NCI-H1930 (cell line): ENCODE data around the gene OOSP2.
"Not testable (repeated sequence)": the region's sequence is repeated elsewhere in the genome, so short reads cannot be mapped to it uniquely, and the experiment has no call there.

Source experiments
- DNase-seq, 2 experiments: peaks; one replicate each; lab custom pipeline; 2025; lab: John Stamatoyannopoulos, UW

OOSP2 gene, protein sequence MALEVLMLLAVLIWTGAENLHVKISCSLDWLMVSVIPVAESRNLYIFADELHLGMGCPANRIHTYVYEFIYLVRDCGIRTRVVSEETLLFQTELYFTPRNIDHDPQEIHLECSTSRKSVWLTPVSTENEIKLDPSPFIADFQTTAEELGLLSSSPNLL

DNA sequence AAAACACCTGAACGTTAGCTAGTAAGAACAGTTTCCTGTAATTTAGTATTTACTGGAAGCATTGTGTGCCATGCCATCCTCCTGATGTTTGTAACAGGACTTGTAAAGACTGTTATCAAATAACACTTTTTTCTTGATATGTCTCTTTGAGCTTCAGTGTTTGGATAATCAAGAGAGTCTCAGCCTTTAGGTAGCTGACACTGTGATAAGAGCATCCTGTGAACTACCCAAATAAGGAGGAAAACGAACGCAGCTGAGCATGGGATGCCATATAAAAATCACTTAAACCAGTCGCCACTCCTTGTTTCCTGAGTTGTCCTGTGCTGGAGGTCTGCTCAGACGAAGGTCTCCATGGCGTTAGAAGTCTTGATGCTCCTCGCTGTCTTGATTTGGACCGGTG, at the start of gene OOSP2:
Gene OOSP2, plus strand, starts transcription at position 301 of the 400 bp plus-strand sequence. Its CDS starts 51 bp downstream, at position 352.
- DNase-seq = no peak

DNA sequence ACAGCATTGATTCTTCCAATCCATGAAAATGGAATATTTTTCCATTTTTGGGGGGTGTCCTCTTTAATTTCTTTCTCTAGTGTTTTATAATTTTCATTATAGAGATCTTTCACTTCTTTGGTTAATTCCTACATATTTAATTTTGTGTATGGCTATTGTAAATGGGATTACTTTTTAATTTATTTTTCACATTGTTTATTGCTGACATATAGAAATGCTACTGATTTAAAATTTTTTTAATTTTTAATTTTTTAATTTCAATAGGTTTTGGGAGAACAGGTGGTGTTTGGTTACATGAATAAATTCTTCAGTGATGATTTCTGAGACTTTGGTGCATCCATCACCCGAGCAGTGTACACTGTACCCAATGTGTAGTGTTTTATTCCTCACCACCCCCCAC, 49.8 kb upstream of the OOSP2 start:
- no peak for DNase-seq

DNA sequence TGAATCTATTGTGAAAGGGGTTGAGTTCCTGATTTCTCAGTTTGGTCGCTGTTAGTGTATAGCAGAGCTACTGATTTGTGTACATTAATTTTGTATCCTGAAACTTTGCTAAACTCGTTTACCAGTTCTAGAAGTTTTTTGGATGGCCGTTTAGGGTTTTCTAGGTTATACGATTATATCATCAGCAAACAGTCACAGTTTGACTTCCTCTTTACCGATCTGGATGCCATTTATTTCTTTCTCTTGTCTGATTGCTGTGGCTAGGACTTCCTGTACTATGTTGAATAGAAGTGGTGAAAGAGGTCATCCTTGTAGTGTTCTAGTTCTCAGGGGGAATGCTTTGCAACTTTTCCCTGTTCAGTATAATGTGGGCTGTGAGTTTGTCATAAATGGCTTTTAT, 47.8 kb upstream of the OOSP2 start:
- DNase-seq = no peak

DNA sequence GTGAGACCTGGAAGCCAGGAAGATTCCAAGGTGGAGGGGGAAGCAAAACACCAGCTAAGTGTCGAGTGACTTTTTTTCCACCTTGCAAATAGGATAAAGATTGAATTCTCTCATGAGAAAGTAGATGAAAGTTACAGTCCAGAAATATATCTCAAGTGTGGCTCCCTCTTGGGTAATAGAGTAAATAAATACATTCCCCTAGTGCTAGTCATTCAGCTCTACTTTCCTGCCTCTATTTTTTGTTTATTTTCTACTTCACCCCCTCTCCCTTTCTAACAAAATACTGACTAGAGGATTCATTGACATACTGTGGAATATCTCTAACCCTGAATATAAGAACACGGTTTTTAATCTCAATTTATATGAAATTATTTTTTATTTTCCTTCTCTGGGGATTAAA, 42.4 kb upstream of the OOSP2 start:
- no peak for DNase-seq

DNA sequence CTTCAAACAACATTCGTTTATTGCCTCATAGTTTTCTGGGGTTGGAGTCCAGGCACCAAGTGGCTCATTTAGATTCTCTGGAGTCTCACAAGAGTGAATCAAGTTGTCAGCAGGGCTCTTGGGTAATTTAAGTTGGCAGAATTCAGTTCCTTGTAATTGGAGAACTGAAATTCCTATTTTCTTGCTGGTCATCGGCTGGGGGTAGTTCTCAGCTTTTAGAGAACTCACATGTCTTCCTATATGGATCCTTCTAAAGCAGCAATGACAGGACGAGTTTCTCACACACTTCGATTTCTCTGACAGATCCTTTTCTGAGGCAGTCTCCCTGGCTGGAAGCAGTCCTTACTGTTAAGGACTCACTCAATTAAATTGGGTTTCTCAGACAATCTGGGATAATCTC, 40.5 kb upstream of the OOSP2 start:
- DNase-seq = no peak

DNA sequence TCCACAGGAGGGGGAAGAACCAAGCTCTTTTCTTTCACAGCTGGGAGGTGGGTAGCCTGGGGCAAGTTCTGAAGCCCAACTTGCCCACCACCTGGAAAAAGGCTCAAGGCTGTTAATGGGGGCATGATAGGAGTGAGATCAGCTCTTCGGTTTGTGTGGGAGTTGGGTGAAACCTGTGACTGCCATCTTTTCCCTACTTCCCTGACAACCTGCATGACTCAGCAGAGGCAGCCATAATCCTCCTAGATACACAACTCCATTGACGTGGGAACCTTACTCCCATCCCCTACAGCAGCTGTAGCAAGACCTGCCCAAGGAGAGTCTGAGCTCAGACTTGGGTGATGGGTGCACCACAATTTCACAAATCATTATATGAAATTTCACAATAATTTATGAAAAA, 36.5 kb upstream of the OOSP2 start:
- no peak for DNase-seq

DNA sequence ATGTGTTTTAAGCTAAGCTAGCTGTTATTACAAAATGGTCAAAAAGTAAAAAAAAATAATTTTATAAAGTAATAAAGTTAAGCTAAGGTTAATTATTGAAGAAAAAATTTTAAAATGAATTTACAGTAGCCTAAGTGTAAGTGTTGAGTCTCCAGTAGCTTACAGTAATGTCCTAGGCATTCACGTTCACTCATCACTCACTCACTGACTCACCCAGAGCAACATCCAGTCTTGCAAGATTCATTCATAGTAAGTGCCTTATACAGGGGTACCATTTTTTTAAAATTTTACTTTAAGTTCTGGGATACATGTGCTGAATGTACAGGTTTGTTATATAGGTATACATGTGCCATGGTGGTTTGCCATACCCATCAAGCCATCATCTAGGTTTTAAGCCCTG, 34.8 kb upstream of the OOSP2 start:
- DNase-seq = no peak

DNA sequence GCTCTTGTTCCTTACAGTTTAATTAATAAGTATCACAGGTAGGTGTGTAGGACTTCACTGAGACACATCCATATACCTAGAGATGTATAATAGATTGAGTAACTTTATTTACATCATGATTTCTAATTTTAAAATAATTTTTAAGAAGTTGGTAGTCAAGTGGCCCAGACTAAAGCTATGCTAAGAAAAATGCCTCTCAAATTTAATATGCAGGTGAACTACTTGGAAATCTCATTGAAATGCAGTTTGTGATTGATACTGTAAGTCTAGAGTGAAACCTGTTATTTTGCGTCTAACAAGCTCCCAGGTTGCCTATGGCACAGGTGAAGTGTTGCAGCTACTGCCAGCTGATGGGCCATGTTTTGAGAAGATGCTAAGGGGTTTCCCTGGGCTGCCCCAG, 23.3 kb upstream of the OOSP2 start, which contains the start of gene OOSP4B:
Gene OOSP4B, plus strand, starts transcription at position 301 of the 400 bp plus-strand sequence.
- DNase-seq = no peak

DNA sequence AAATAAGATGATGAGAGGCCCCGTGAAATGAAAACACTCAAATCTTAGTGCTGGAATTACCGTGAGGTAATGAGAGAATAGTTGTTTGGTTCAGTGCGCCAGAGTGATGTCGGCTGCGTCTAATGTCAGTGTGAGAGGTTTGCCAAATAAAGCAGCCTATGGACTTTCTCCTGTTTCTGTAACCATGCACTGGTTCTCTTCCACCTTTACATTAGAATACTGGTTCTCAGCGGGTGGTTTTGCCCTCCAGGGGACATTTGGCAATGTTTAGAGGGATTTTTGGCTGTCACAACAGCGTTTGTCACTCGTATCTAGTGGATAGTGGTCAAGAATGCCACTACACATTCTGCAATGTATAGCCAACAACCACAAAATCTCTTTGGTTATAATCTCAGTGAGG, 22.2 kb upstream of the OOSP2 start:
- DNase-seq = no peak

DNA sequence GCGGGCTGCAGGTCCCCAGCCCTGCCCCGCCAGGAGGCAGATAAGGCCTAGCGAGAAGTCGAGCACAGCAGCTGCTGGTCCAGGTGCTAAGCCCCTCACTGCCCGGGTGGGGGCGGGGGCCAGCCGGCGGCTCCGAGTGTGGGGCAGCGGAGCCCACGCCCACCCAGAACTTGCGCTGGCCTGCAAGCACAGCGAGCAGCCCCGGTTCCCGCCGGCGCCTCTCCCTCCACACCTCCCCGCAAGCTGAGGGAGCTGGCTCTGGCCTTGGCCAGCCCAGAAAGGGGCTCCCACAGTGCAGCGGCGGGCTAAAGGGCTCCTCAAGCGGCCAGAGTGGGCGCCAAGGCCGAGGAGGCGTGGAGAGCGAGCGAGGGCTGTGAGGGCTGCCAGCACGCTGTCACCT, 19.8 kb upstream of the OOSP2 start:
- DNase-seq = not testable (repeated sequence)

DNA sequence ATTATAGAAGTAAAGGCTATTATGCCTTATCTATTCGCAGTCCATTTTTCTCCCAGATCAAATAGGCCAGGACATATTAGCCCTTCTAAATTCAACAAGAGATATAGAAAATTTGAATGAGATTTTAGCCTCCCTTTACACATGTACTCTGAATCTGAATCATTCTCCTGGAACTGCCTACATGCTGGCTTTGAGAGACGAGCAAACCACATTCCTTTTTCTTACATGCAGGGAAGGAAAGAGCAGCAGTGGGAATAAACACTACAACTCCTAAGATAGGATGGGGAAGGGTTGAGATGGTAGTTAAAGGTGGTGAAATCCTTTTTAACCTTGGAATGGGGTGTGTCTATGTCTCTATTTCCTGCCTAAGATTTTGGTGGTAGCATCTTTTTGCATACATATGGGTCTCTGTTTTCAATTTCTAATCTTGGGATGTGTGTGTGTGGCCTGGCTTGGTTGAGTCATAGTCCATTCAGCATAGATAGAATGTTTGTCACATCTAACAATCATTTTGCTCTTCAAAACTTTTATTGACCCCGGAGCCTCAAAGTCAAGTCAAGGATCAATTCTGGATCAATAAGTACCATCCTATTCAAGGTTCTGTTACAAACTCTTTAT, 11.1 kb upstream of the OOSP2 start:
- no peak for DNase-seq

DNA sequence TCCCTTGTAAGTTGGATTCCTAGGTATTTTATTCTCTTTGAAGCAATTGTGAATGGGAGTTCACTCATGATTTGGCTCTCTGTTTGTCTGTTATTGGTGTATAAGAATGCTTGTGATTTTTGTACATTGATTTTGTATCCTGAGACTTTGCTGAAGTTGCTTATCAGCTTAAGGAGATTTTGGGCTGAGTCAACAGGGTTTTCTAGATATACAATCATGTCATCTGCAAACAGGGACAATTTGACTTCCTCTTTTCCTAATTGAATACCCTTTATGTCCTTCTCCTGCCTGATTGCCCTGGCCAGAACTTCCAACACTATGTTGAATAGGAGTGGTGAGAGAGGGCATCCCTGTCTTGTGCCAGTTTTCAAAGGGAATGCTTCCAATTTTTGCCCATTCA, 10.2 kb downstream of the OOSP2 start:
- not testable (repeated sequence) for DNase-seq

DNA sequence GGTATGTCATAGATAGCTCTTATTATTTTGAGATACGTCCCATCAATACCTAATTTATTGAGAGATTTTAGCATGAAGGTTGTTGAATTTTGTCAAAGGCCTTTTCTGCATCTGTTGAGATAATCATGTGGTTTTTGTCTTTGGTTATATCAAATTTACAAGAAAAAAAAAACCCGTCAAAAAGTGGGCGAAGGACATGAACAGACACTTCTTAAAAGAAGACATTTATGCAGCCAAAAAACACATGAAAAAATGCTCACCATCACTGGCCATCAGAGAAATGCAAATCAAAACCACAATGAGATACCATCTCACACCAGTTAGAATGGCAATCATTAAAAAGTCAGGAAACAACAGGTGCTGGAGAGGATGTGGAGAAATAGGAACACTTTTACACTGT, 10.6 kb downstream of the OOSP2 start:
- not testable (repeated sequence) for DNase-seq

DNA sequence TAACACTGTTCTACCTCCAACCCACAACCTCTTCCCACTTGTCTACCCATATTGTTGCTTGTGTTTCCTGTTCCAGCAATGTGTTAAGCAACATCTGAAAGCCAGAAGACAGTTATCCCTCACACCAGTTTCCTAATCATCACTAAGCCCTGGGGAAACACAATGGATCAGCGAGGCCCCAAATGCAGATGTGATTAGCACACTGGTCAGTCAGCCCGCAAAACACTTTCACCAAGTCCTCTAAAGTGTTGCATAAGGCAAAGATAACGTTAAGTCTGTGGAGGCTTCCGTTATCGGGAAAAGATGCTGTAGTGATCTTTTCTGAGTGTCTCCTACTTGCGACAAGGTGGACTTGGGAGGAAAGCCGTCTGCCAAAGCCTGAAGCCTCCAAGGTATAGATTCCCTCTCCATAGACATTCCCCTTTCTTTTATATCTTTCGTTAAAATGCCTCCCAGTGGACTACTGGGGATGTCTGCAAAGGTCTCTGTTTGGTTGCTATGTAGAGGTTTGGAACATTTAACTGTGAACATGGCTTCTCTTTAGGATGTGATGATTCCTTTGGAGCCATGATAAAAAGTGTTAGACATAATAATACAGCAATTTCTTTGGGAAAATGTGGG, 16.2 kb downstream of the OOSP2 start, which contains the start of gene MS4A3:
Gene MS4A3, plus strand, starts transcription at position 317 of the 621 bp plus-strand sequence. CDS start 4,496 bp downstream, outside the sequence.
- no peak for DNase-seq

DNA sequence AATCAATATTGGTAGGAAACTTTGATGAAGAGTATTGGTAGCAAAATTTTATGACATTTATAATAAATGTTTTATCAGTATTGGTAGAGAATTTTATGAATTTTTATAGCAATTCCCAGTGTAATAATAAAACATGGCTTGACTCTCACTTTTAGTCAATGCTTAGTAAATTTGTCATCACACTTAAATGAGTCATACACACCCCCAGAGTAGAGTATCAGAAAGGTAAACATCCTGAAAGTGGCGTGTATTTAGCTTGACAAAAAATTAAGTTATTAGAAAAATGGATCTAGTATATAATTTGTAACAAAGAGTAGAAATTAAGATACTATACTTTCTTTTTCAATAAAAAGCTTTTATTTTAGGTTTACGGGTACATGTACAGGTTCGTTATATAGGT, 18.8 kb downstream of the OOSP2 start:
- DNase-seq = no peak

DNA sequence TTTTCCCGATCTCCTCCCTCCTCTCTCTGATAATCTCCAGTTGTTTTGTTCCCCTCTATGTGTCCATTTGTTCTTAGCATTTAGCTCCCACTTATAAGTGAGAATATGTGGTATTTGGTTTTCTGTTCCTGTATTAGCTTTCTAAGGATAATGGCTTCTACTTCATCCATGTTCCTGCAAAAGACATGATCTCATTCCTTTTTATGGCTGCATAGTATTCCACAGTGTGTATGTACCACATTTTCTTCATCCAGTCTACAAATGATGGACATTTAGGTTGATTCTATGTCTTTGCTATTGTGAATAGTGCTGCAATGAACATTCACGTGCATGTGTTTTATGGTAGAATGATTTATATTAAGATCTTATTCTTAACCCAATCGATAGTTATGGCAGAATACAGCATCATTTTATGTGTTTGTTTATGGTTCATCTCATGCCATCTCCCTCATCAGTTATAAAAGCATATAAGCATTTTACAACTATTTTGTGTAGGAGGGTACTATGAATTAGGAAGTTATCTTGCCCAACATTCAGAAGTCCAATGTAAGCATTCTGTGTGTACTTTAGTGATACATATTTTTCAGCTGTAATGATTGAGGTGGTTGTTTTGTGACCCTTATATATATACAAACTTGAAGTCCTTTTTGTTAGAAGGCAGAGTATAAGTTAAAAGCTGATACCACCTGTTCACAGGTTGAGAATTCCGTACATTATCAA, 19.5 kb downstream of the OOSP2 start:
- DNase-seq = no peak

DNA sequence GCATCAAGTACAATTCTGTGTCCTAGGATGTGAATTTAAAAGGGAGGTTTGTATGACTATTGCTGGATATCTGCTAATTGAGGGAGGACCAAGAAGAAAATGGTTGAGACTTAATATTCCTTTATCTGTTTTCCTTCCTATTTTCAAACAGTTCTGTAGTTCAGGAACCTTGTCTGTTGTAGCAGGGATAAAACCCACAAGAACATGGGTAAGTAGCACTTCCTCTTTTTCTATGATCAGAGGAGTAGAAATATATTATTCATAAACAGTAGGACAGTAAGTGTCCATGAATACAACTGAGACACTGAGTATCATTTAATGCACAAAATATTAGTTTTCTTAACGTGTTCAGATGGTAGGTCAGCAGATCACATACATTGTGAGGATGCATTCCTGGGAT, 23.9 kb downstream of the OOSP2 start:
- DNase-seq = no peak

DNA sequence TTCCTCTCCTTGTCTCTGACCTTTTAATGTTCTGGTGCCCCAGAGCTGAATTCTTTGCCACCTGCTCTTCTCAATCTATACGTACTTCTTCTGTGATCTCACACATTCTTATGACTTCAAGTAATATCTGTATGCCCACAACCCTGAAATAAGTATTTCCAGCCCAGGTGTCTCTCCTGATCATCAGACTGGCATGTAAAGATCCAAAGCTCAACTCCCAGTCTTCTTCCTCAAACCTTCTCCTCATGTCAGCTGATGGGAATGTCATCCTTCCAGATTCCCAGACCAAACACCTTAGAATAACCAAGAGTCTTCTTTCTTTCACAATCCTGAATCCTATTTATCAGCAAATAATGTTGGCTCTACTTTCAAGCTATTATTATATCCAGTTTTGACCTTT, 25.6 kb downstream of the OOSP2 start:
- no peak for DNase-seq

DNA sequence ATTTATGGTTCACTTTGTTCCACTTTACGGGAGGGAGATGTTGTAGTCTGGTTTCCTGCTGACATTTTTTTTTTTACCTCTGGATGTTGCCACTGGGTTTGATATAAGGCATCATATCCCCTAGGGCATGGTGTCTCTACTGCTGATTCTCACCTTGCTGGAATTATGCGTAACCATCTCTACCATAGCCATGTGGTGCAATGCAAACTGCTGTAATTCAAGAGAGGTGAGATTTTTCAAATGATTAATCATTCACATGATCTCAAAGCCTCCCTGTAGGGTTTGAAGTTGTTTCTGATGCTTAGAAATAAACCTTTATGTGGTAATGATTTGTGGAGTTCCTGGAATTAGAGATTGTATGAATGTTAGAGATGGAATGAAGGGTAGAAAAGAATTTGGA, 29.2 kb downstream of the OOSP2 start:
- no peak for DNase-seq

DNA sequence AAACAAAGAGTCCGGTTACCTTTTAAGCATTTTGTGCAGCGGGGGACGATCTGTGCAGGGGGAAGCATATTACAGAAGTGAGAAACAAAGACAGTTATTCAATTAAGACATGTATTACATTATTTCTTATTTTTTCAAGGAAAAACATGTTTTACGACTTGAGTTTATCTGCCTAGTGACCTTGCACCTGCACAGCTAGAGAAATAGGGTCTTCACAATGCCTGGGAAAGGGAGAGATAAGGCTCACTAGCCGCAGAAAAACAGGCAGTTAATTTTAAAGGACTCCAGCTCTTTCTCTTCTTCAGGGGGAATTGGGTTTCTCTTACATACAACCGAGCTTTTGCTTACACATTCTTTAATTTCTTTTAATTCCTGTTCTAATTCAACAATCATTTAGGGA, 31.4 kb downstream of the OOSP2 start:
- not testable (repeated sequence) for DNase-seq

DNA sequence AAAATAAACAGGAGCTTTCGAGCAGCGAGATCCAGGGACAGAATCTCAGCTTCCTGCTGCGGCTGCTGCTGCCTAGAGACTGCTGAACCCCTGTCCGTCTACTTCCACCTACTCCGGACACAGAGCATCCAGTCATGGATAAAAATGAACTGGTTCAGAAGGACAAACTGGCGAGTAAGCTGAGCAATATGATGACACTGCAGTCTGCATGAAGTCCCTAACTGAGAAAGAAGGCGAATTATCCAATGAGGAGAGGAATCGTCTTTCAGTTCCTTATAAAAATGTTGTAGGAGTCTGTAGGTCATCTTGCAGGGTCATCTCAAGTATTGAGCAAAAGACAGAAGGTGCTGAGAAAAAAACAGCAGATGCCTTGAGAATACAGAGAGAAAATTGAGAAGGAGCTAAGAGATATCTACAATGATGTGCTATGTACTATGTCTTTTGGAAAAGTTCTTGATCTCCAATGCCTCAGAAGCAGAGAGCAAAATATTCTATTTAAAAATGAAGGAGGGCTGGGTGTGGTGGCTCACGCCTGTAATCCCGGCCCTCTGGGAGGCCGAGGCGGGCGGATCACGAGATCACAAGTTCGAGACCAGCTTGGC, 37.1 kb downstream of the OOSP2 start:
- DNase-seq = no peak

DNA sequence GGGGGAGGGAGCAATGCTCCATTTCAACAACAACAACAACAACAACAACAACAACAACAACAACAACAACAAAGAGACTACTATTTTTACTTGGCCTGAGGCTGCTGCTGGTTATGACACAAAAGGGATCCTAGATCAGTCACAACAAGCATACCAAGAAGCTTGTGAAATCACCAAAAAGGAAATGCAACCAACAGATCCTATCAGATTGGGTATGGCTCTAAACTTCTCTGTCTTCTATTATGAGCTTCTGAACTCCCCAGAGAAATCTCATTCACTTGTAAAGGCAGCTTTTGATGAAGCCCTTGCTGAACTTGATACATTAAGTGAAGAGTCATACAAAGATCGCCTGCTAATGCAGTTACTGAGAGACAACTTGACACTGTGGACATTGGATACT, 37.8 kb downstream of the OOSP2 start:
- no peak for DNase-seq

DNA sequence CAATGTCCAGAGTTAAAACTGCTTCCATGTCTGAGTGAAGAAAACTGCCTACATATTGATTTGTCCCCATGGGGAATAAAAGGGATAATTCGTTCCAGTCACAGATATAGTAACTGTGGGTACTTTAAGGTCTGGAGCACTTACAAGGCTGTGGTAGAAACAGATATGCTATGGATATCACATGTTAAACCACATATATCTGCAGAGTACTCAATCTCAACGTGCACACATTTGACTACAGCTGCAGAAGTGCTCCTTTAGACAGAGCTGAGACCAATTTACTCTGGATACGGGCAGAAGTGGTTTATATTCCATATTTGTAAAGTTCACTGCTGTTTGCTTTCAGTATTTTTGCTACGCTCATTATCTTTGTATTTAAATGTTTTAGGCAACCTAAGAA, 38.5 kb downstream of the OOSP2 start:
- DNase-seq = no peak
